Endometrial microvascular endothelial cells (primary cell): ENCODE measurements around the gene ZBTB7C. TPM values are rescaled to one million over a fixed set of nuclear protein-coding genes. Genes with fewer than 3 reads are reported as not detected.

ENCODE experiments used
- in situ Hi-C: cut with HindIII; loops from 2 replicates; pipeline ENCODE4 v1.10.0; 2017; ENCODE audit warnings: low sequenced_read_pairs, low pct_unique_long_range_greater_than_20kb; ENCODE audit errors: inconsistent ontology term
- total RNA-seq: library from RNA; depleted of rRNA; stranded (reverse); fragments of >200 nt; gene quantifications from one replicate; pipeline ENCODE4 v1.2.3, GENCODE V29; 2015; ENCODE audit errors: inconsistent ontology term

ZBTB7C gene
- total RNA-seq, 1 donor from 2014 or later, result not detected

DNA sequence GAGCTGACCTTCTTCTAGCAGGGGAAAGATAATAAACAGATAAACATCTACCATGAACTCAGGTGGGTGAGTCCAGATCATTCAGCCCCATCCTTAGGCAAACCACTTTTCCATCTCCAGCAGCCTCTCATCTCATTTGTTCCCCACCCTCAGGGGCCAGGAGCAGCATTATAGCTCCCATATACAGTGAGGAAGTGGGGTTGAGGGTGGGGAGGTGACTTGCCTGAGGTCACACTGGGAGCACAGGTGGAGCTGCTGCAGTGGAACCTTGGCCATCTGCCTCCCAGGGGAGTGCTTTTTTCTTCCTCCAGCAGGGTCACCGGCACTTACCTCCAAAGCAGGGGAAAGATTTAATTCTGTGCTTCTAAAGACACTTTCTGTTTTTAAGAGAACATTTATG, 266.2 kb downstream of the ZBTB7C start:
- in situ Hi-C loops, result no loop called here

DNA sequence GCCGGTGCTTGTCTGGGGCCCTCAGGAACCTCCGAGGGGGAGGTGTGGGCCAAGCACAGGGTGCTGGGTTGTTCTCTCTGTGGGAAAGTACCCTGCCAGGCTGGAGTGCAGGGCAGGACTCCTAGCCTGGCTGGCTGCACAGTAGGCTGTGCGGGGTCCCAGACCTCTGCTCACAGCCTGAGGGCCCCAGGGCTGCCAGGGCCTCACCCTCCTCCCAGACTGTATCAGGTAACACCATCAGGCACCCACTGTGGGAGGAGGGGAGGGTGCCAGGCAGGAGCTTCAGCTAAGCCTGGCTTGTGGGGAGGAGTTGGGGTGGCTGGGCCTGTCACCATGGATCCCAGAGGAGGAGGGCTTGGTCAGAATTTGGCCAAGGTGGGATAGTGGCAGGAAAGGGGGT, 266.8 kb downstream of the ZBTB7C start:
- in situ Hi-C loops, result no loop called here

DNA sequence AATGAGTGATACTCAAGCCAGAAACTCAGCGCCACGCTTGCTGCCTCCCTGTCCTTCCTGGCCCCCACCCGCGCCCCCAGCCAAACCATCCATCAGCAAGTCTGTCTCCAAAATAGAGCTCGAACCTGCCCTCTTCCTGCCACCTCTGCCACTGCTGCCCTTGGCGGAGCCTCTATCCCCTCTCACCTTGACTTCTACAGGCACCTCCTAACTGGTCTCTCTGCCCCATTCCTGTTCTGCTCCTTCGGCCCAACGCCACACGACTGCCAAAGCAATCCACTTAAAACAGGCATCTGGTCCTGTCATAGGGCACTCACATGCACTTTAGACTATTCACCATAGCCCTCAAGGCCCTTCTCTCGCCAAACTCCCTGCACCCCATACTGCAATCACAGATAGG, 268.5 kb downstream of the ZBTB7C start:
- in situ Hi-C loops, result no loop called here

DNA sequence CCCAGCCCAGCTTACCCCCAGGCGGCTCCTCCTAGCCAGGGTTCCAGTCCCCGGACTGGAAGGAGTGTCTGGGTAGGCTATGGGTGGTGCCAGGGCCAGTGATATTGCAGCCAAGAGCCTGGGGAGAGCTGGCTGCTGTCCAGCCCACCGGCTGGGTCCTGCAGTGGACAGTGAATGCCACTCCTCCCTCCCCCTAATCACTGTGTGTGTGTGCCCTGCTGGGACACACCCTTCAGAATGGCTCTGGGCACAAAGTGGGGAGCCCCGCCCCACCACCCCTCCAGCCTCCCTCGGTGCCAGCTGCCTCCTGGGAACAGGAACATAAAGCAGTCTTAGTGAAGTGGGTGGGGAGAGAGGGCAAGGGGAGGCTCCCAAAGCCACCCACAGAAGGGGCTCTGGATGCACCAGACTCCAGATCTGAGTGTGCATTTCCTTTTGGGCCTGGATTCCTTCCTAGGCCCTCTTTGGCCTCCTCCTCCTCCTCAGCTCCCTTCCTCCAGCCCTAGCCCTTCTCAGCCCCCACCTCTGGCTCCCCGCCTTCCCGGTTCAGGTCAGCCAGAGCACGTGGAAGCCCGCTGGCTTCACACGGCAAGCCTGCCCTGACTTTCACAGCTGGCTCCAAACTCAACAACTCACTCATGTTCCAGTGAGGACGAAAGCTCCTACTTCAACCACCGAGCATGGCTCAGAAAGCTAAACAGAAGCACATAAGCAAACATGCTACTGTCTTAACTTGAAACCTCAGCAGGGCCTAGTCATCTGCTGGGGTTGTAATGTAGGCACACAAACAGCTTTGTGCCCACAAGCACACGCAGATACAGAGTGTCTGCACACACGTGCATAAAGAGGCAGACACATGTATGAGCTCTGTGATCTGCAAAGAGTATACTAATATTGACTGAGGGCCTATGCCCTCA, 269.5 kb downstream of the ZBTB7C start:
- in situ Hi-C loops, result no loop called here

DNA sequence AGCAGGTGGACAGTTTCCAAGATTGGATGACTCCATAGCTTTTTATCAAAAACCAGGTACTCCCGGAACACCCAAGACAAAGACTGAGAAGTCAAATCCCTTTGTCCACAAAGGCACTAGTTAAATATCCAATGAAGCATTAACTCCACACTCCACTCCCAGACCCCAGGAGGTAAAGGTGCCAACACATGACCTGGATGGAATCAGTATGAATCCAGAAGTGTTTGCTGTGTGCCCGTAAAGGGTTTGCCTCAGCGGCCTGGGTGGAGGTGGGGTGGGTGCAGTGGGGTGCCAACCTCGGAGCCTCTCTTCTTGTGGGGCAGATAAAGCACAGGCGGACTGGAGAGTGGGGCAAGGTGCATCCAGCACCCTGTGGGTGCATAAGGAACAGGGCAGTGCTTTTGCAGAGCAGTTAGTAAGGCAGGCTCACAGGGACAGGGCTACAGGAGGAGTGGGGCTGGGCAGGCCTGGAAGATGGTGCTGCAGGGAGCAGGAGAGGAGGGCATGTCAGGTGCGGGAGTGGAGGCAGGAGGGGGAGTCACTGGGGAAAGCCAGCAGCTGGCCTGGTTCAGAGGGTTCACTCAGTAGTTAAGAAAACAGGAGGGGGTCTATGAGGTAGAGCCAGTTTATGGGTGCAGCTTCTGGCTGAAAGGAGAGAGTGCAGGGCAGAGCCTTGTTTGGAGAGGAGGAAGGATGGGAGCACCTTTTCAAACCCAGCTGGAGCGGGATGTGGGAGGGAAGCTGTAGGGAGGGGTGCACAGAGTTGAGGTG, 270.3 kb downstream of the ZBTB7C start:
- in situ Hi-C loops, result no loop called here

DNA sequence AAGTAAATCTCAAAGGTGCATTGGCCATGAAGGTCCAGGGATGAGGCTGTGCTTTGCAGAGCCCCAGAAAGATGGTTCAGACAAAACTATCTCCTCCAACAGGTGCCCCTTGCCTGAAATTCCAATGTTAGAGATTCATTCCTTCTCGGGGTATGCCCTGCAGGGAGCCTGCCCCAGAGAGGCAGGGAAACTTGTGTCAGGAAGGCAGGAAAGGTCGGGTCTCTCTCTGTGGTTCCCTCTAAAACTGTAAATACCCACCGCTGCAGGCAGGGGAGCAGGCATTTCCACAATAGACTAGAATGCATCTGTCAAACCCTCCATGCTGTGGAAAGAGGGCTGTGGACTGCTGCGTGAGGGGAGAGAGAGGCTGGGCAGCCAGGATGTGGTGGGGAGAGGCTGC, 271.0 kb downstream of the ZBTB7C start:
- in situ Hi-C loops, result no loop called here

DNA sequence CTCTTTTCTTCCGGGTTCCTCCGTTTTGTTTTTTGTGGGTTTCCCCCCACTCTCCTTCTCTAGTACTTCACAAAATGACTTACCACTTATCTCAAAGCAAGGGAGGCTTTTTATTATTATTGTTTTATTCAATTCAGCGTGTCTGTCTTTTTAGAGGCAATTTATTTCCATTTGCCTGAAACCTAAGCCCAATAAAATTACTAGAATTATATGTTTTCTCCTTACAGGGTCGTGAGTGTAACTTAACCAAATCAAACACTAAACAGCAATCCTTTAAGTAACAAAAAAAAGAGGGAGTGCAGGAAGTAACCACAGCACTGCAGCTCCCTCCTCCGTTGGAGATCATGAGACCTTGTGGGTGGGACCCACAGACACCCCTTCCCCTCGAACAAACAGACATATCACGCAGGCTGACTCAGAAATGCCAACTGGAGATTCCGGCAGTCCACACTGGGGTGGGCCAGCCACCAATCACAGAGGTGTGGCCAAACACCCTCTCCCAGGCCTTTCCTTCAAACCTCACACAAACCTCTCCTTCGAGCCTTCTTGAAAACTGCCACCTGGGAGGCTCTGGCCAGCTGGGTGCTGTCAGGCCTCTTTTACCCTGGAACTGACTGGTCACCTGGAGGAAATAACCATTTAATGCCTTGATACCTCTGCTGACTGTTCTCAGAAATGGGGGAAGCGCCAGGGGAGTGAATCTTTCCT, 271.7 kb downstream of the ZBTB7C start:
- in situ Hi-C loops, result no loop called here

DNA sequence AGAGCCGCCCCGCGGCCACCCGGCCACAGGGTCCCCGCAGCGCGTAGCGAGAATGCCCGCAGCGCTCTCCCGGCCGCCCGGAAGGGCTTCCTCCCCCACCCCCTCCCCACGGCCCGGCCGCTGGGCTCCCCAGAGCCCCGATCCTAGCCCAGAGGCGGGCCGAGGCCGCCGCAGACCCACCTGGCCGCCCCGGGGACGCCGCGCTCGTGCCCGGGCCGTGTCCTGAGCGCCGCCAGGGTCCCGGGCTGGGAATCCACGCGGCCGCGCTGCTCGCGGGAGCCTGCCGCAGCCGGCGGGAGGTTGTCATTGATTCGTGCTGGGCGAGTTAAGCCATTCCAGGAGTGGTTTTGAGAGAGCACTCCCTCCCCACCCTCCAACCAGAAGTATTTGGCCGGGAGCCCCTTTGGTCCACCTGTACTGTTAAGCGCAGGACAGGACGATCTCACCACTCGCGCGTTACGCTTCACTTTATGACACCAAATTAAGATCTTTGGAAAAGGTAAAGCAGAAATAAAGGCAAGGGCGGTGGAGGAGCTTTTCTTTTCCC, 272.3 kb downstream of the ZBTB7C start:
- in situ Hi-C loops, result no loop called here

DNA sequence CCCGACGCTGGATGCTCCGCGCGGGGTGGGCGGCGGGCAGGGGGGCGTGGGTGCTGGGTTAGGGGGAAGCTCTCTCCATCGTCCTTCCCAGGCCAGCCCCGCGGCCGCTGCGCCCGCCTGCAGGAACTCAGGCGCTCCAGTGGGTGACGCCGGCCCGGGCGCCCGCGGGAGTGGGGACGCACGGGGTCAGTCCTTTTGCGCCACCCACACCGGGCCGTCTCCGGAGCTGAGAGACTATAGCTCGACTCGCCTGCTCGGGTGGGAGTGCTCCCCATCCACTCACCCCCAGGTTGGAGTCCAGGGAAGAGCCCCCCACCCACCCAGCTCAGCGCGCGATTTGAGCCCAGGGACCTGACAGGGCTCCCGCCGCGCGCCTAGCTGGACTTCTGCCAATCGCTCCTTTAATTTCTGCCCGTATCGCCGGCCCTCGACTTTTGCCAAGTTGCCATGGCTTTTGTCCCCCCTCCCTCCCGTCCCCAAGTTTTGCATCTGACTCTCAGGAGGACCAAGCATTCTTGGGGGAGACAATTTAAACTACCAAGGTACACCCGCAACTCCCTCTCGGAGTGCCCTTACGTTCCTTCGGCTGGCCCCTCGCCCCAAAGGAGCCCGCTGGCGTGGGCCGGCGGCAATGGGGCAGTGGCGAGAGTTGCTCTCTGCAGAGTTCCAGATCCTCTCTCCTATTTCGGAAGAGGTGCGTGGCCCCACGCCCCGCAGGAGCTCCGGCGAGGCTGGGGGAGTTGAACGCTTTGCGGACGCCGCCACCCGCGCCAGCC, 272.9 kb downstream of the ZBTB7C start:
- in situ Hi-C loops, result no loop called here

DNA sequence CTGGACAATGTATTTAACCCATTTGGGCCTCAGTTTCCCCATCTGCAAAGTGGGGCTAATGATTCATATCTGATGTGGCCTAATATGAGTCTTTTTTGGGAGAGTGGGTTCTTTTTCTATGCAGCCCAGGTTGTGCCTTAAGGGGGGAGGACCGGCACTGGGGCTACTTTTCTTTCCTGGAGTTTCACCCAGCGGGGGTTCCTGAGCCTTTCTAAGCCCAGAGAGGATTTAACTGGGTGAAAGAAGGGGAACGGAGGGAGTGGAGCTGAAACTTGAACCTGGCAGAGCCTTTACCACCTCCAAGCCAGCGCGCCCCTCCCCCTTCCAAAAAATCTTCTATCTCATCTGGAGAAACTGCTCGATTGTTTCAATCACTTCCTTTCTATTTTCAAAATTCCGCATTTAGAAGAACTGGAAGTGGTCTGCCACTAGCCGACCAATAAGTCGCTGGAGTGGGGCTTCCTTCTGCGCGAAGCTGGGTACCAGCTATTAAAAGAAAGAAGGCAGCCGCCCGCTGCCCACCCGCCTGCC, 273.7 kb downstream of the ZBTB7C start:
- in situ Hi-C loops, result no loop called here

DNA sequence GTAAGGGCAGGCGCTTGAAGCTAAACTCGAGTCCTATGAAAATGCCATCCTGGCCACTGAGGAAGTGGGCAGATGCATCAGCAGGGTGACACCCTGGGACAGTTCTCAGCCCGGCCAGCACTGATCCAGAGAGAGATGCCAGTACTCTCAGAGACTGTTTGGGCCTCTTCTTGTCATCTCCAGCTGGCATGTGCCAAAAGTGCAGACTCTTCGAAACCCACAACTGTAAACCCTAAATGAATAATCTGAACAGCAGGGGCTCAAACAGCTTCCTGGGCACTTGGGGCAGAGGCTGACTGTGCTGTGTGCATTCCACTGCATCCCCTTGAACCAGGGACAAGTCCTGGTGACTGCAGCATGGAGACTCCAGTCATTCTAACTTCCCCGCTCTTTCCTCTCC, 274.6 kb downstream of the ZBTB7C start:
- in situ Hi-C loops, result no loop called here

DNA sequence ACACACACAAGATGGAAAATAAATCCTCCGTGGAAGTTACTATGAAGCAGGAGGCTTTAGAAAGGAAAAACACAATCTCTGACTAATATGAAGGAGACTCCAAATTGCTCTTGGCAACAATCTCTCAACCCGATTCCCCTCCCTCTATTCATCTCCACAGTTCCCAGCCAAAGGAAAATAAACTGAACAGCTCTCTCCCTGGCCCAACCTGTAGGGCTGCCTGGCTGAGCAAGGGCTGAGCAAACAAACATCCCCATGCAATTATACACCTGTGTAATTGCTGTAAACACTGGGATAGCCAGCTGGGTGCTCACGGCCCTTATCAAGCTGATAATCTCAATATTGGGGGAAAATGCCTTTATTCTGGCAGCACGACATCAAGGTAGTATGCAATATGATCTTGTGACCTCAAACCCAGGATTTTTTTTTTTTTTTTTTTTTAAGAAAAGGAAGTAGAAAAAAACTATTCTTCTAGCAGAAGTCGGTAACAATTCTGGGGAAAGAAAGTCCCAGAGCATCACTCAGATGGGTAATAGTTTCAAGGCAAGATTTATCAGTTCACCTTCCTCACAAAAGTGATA, 275.4 kb downstream of the ZBTB7C start:
- in situ Hi-C loops, result no loop called here

DNA sequence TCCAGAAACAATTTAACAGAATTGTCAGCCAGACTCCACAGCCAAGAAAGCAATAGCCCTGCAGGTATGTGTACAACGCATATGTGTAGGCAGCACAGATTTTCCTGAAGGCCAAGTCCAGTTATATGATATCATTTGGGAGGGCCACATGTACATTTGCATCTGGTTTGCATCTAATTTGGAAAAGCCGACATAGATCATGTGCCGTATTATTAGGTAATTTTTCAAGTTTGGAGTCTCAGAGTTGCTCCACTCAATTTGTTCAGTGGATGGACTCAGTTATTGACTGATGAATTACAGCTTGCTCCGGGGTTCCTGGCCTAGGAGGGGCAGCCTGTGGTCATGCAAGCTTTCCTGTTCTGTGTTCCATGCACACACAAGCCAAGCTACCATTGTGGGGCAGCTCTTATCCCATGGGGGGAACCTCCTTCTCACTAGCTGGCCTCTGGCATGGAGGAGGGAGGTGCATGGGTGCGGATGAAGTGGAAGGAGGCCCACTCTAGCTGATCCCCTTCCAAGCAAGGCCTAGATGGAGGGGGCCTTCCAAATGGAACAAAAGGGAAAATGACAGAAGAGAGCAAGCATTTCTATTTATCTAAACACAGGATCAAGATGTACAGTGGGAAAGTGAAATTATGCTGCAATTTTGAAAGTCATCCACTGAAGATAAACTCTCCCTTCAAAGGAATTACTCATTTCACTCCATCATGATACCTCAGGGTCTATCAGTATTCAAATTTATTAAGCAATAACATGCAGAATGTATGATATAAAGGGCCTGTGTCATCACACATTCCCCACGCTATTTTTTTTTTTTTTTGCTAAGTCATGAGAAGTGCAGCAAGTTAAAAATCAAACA, 276.2 kb downstream of the ZBTB7C start:
- in situ Hi-C loops, result no loop called here

DNA sequence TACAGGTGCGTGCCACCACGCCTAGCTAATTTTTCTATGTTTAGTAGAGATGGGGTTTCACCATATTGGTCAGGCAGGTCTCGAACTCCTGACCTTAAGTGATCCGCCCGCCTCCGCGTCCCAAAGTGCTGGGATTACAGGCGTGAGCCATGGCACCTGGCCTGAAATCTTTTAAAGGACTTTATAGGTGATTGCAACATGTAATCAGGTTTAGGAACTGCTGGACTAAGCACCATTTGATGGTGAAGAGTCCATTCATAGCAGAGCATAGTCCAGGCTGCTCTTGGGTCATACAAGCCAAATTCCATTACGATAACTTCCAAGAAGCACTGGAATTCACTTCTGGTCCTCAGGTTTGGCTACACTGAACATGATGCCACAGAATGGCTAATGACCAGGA, 278.1 kb downstream of the ZBTB7C start:
- in situ Hi-C loops, result no loop called here

DNA sequence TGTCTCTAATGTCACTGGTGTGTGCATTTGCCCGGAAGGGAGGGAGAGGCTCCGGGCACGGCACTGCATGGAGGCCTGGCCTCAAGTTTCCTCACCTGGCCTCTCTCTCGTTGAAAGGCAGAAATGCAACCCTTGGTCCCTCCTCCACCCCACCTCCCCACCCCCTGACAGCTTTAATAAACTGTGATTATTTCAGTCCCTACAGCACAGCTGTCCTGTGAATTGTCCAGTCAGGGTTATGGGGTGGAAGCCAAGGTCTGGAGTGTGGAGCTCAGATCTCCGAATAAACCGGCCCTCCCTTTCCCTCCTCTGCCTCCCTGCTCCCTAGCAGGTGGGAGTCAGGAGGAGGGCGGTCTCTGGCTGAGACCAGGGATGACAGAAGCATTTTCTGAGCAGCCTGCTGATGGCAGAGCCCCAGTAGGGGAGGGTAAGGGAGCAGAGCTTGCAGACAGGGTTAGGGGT, 279.5 kb downstream of the ZBTB7C start:
- in situ Hi-C loops, result no loop called here

DNA sequence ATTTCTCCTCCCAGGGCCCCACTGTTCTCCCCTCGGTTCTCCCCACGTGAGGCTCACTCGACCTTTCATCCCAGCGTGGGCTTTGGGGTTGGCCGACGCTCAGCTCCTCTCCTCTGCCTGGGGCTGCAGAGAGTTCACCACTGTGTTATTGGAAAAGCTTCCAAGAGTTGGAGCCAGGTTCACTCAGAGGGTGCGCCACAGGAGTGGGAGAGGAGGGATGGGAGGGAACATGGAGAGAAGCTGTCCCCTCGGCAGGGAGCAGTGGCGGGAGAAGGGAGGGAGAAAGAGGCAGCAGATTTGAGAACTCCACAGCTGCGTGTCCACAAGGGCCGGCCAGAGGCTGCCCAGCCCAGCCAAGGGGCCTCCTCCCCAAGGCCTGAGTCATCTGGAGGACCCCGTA, 281.6 kb downstream of the ZBTB7C start:
- in situ Hi-C loops, result no loop called here

DNA sequence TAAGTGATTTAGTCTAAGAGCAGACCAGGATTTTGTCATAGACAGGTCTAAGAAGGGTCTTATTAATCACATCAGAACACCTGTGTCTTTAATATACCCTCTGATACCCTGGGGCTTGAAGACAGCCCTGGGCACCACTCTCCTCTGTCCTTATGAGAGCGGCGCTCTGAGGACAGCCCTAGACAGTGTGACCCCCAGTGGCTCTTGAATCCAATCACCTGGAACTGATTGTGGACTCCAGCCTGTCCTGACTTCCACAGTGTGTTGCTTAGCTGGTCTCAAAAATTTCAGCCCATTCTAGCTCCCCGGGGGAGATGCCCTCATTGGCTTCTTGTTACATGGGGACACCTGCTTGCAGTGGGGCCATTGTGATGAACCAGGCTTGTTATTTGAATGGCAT, 282.9 kb downstream of the ZBTB7C start:
- in situ Hi-C loops, result no loop called here
